GM18870 (cell line): ENCODE data around the gene FLAD1.
A peak's percentile ranks its signal among the peaks of the same experiment; 100 is the strongest.

Experiments
- ATAC-seq: cut with Tn5 transposase; IDR thresholded peaks from one replicate; pipeline ENCODE4 v1.9.1; 2021; ENCODE audit warnings: moderate library complexity; ENCODE audit not compliant: unreplicated experiment

Gene FLAD1

GRCh38 chr1:154982897-154983648, at the start of gene FLAD1:
Gene FLAD1, plus strand, starts transcription at chr1:154983344. Its CDS starts 351 bp downstream, at chr1:154983695.
- ATAC-seq: peak; percentile 96

DNA sequence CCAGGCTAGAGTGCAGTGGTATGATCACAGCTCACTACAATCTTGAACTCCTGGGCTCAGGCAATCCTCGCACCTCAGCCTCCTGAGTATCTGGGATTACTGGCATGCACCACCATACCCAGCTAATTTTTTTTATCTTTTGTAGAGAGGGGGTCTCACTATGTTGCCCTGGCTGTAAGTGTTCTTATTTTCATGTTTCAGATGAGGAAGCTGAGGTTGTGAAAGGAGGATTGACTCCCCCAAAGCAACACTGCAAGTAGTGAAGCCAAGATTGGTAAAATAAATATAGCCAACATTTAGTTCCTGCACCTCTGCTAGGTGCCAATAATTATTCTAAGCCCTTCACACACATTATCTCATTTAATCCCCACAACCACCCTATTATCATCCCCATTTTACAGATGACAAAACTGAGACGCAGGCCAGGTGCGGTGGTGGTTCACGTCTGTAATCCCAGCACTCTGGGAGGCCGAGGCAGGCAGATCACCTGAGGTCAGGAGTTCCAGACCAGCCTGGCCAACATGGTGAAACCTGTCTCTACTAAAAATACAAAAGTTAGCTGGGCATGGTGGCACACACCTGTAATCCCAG, 48.7 kb upstream of the FLAD1 start:
- ATAC-seq: no peak

- ATAC-seq: no peak
These were observed 47.2 kb upstream of the FLAD1 start for GRCh38 chr1:154935749-154936554.

DNA sequence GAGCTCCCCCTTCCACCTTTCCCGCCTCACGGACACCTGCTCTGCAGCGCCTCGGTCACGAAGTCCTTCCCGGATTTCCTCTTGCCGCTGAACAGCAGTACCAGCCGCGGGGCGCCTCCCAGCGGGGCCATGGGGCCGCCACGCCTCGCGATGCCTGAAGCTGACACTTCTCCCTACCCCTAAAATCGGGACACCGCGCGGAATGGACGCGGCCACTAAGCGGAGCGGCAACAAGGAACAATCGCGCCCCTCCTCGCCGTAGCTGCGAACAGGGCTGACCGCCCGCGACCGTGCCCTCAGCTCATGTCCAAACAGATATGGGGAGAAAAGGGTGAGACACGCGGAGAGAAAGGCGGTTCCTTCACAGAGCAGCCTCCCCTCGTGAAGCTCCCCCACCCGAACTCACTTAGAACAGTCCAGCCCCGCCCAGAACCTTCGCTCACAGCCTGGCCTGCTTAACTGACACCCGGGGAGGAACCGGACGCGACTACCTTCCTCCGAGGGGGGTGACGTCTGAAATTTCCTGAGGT, 46.5 kb upstream of the FLAD1 start, which contains the start of gene PMVK:
PMVK (minus strand) TSS at position 165 of the 530 bp plus-strand sequence; CDS start at position 131, 34 bp downstream.
- ATAC-seq: peak; percentile 56

- peak; percentile 42 for ATAC-seq
These were observed 45.8 kb upstream of the FLAD1 start for GRCh38 chr1:154937085-154937987.

- no peak for ATAC-seq
These were observed 45.2 kb upstream of the FLAD1 start for GRCh38 chr1:154937988-154938386.

DNA sequence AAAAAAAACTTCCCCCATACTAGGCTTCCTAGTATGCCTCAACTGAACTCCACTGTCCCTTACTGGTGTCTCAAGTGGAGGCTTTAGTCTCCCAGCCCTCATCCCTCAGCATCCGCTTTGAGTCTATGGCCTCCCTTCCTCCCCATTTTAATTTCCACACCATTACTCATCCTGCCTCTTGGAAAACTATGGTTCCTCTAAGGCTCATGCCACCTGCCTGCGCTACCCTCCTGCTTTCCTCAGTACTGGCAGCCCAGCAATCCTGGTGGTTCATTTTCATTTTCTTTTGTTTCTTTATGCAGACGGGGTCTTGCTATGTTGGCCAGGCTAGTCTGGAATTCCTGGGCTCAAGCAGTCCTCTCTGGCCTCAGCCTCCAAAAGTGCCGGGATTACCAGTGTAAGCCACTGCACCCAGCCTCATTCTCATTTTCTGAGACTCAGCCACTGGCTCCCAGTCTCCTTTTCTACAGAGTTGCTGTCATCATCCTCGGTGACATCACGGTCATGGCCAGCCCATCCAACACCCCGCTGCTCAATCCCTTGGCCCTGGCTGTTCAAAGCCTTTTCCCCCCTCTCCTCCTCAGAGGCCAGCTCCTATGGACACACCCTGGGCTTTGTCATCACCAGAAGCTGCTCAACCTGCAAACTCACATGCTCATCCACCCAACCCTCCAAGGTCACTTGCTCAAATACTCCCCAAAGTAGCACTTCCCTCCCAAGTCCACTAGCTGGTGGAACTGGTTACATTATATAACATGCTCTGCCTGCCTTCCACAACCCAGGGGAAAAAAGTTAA, 44.3 kb upstream of the FLAD1 start:
- ATAC-seq: no peak

DNA sequence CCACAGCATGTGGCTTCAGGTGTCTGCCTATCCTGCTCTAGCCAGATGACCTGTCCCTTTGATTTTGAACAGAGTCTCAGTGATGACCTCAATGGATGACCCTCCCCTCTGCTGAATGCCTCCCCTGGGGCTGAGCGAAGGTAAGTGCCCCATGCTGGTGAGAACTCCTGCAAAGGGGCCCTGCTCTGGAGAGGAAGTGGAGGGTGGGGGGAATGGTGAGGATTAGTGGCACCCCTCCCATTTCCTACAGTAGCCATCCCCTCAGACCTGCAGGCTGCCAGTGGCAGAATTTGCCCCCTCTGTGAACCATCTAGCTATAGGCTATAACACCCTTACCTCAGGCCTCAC, 43.0 kb upstream of the FLAD1 start:
- no peak for ATAC-seq

DNA sequence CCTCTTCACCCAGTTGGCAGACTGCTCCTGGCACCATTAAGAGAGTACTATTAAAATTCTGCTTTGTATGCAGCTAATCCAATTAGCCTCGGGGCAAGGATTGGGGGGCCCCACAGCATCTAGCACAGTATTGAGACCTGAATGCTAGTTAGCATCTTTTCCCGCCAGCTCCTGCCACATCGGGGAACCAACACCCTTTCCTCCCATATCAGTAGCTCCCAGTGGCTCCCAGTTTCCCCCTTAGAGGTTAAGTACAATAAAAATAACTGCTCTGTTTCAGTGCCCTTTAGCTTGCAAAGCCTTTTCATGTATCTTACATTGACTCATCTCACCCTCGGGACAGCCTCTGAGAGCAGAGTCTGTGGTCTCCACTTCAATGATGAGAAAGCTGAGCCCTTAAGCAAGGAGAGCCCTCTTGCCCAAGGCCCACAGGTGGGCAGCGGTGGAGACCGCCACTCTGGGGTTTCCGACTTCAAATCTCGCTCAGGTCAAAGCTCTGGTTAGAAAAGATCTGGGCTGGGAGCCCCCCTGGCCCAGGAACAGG, 42.4 kb upstream of the FLAD1 start:
- no peak for ATAC-seq

GRCh38 chr1:154941333-154942013, 41.7 kb upstream of the FLAD1 start:
- ATAC-seq: no peak

- no peak for ATAC-seq
These were observed 39.3 kb upstream of the FLAD1 start for GRCh38 chr1:154943649-154944400.

GRCh38 chr1:154944401-154945159, 38.6 kb upstream of the FLAD1 start:
- ATAC-seq: no peak

DNA sequence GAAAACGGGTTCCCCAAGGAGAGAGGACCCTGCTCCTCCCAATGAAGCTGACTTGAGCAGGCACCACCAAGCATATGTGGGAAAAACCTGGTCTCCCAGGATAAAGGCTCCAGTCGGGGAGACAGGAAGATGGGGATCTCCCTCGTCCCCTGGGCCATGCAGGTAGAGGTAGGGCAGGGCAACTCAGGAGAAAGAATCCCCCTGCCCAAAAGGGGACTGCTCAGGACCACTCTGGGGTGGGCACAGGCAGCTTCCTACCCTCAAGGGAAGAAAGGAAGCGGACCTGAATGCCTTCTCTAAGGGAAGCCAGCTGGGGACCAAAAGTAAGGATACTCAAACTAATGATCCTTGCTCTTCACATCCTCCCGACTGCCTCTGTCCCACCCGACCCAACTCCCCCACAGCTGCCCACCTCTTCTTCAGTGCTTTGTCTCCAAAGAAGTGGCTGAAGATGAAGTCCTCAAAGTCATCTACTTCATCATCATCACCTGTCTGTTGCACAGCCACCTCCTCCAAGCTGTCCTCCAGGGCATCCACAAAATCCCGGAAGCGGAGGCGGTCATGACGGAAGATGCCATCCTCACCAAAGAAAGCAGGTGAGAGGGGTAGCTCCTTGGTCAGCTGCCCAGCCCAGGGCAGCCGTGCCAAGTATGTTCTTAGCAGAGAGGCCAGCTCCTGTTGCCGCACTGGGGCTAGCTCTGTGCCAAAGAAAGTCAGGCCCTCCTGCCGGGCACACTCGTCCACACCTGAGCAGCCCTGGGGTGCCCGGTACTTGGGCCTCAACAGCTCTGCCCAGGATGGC, 37.8 kb upstream of the FLAD1 start:
- ATAC-seq: no peak

DNA sequence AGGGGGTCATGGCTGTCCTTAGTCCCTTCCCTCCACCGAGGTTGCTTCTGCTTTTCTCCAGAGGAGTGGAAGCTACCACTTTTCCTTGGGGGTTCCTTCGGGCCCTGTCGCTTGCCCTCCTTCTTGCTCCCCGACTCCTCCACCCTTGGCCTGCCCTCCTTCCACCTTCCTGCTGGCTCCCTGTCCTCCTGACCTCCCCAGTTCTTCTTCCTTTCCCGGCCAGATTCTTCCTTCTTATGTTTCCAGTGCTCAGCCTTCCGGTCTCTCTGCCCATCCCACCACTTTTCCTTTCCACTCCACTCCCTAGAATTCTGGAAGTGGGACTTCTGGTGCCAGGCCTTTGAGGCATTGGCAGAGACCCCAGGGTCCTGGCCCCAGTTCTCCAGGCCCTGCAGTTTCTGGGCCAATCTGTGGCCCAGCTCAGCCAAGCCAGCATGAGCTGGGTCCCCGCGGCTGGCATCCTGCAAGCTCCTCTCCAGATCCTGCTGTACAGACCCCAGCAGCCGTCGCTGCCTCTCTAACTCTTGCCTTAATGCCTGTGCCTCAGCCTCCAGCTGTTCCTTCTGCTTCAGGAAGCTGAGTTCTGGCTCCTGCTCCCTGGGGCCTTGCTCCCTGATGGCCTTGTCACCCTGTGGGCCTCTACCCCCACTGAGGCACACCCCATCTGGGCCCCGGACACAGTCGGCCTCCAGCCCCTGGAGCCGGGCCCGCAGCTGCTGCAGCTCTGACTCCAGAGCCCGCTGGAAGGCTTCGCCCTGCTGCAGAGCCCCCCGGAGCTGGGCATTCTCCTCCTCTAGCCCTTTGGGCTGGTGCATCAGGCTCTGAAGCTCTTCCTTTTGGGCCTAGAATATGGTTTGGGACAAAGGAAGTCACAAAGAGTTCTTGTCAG, 36.9 kb upstream of the FLAD1 start:
- ATAC-seq: no peak

GRCh38 chr1:154948079-154948478, 35.1 kb upstream of the FLAD1 start:
- no peak for ATAC-seq
